ACC112 (cell line): Measurements from ENCODE around the gene PLXNA2.

Experiments
- H2AFZ ChIP-seq: fragments of 200-600 bp; sonication (generic); one replicate; pipeline ENCODE4 v1.6.0; 2017; ENCODE audit warnings: antibody characterized with exemption, low read length; ENCODE audit not compliant: unreplicated experiment
- H3K27ac ChIP-seq: fragments of 200-600 bp; sonication (generic); 2 replicates; pipeline ENCODE4 v1.5.1; 2014; ENCODE audit warnings: low read depth, mild to moderate bottlenecking, antibody characterized with exemption, low read length, moderate library complexity
- H3K27me3 ChIP-seq: fragments of 200-600 bp; sonication (generic); 2 replicates; pipeline ENCODE4 v1.6.1; 2014; ENCODE audit warnings: mild to moderate bottlenecking, antibody characterized with exemption, low read length, moderate library complexity, mixed read lengths; ENCODE audit not compliant: insufficient read depth
- H3K36me3 ChIP-seq: fragments of 200-600 bp; sonication (generic); 2 replicates; pipeline ENCODE4 v1.6.1; 2016; ENCODE audit warnings: mild to moderate bottlenecking, antibody characterized with exemption, low read length, moderate library complexity, mixed read lengths; ENCODE audit not compliant: insufficient read depth
- H3K4me1 ChIP-seq: fragments of 200-600 bp; sonication (generic); one replicate; pipeline ENCODE4 v1.6.1; 2016; ENCODE audit warnings: low read length, mixed read lengths; ENCODE audit not compliant: insufficient read depth, unreplicated experiment, control insufficient read depth
- H3K4me3 ChIP-seq: fragments of 200-600 bp; sonication (generic); 2 replicates; pipeline ENCODE4 v1.5.1; 2014; ENCODE audit warnings: mild to moderate bottlenecking, low read depth, low read length
- H3K79me2 ChIP-seq: fragments of 200-600 bp; sonication (generic); one replicate; pipeline ENCODE4 v1.6.0; 2016; ENCODE audit warnings: low read length; ENCODE audit not compliant: control insufficient read depth, unreplicated experiment, insufficient read depth

Gene PLXNA2

DNA sequence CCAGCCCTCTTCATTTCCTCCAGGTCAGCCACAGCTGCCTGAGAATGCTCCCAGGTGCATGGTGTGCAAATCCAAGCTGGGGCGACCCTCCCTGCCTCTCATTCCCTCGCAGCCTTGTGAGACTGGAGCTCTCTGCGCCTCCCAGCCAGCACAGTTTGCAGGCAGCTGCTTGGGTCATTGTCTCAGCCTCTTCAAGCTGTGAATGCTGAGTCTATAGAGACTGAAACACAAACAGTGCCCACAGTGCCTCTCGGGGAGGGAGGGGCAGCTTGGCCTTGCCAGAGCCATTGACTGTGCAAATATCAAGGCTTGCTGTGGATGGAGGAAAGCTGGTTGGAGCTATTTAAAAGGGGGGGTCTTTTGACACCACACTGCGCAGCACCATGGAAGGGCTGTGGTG lies 10.6 kb downstream of the PLXNA2 start:
- Histone ChIP-seq H3K4me1 (peaks cover 74% of the 10 kb centered on the region), H3K27ac (no peak overlapping the region), H3K27me3 (no peaks in the 10 kb centered on the region), H3K79me2 (peaks cover 100% of the 10 kb centered on the region), H2AFZ (no peak overlapping the region), H3K4me3 (no peak overlapping the region), H3K36me3 (peaks cover 5% of the 10 kb centered on the region; the same call in 1 of the 2 replicates)

- Histone ChIP-seq H3K4me1 (peaks cover 74% of the 10 kb centered on the region), H3K4me3 (no peak overlapping the region), H3K79me2 (peaks cover 100% of the 10 kb centered on the region), H3K36me3 (peaks cover 5% of the 10 kb centered on the region; the same call in 1 of the 2 replicates), H3K27ac (peak overlapping the region; percentile 2; the same call in 1 of the 2 replicates), H2AFZ (no peak overlapping the region), H3K27me3 (no peaks in the 10 kb centered on the region)
Observed at GRCh38 chr1:208232662-208233038, 11.5 kb downstream of the PLXNA2 start.

GRCh38 chr1:208231881-208232661 lies 12.1 kb downstream of the PLXNA2 start:
- Histone ChIP-seq H2AFZ (no peak overlapping the region), H3K36me3 (peaks cover 5% of the 10 kb centered on the region; the same call in 1 of the 2 replicates), H3K79me2 (peaks cover 100% of the 10 kb centered on the region), H3K27ac (peak overlapping the region; percentile 2; the same call in 1 of the 2 replicates), H3K27me3 (no peaks in the 10 kb centered on the region), H3K4me1 (peaks cover 74% of the 10 kb centered on the region), H3K4me3 (no peak overlapping the region)

- H3K79me2 ChIP-seq, result peaks cover 100% of the 10 kb centered on the region
- H3K36me3 ChIP-seq, result peaks cover 5% of the 10 kb centered on the region; the same call in 1 of the 2 replicates
- no peak overlapping the region for H2AFZ ChIP-seq
- H3K4me3 ChIP-seq, result no peak overlapping the region
- H3K27ac ChIP-seq, result no peak overlapping the region
- peaks cover 65% of the 10 kb centered on the region for H3K4me1 ChIP-seq
- no peaks in the 10 kb centered on the region for H3K27me3 ChIP-seq
Observed at GRCh38 chr1:208230668-208231529, 13.3 kb downstream of the PLXNA2 start.

- H3K4me1 ChIP-seq, result peaks cover 46% of the 10 kb centered on the region
- no peak overlapping the region for H3K4me3 ChIP-seq
- H3K79me2 ChIP-seq, result peaks cover 100% of the 10 kb centered on the region
- no peak overlapping the region for H2AFZ ChIP-seq
- H3K27ac ChIP-seq, result no peak overlapping the region
- no peaks in the 10 kb centered on the region for H3K27me3 ChIP-seq
- H3K36me3 ChIP-seq, result peaks cover 5% of the 10 kb centered on the region; the same call in 1 of the 2 replicates
Observed at GRCh38 chr1:208228550-208228949, 15.6 kb downstream of the PLXNA2 start.

DNA sequence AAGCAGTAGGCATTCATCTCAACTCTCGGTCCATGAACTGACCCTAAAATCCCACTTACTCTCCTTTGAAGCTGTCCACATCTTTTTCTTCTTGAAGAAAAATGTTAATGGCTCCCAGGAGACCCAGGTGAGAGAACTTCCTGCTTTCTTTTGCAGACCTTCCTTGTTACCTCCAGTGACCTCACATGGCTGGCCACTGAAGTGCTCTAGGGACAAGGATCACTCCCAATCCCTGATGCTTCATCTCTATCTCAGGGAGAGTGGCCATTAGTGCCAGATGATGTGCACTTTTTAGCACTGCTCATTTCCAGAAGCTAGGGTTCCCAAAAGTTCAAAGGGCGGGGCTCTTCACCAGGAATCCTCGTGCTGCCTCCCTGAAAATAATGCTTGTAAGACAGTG lies 16.2 kb downstream of the PLXNA2 start:
- H3K4me3 ChIP-seq, result no peak overlapping the region
- peaks cover 100% of the 10 kb centered on the region for H3K79me2 ChIP-seq
- no peak overlapping the region for H2AFZ ChIP-seq
- peaks cover 5% of the 10 kb centered on the region; the same call in 1 of the 2 replicates for H3K36me3 ChIP-seq
- H3K27me3 ChIP-seq, result no peaks in the 10 kb centered on the region
- peak overlapping the region; percentile 7; the same call in 1 of the 2 replicates for H3K27ac ChIP-seq
- peaks cover 46% of the 10 kb centered on the region for H3K4me1 ChIP-seq

DNA sequence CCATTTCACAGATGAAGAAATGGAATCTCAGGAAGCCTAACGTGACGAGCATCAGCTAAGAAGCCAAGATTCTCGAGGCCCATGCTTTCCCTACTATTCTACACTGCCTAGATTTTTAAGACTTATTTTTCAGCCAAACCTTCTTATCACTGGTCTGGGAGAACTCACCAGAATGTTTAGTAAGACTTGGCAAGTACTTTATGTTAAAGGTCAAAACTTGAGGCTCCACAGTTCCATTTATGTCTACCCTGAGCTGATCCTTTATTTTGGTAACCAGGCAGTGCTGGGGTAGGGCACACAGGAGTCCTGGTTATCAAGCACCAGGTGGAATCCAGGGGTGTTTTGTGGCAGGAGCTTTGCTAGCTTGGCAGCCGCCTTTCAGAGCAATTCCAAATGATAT lies 16.8 kb downstream of the PLXNA2 start:
- H3K79me2 ChIP-seq, result peaks cover 100% of the 10 kb centered on the region
- peaks cover 5% of the 10 kb centered on the region; the same call in 1 of the 2 replicates for H3K36me3 ChIP-seq
- peak overlapping the region; percentile 7; the same call in 1 of the 2 replicates for H3K27ac ChIP-seq
- no peak overlapping the region for H3K4me3 ChIP-seq
- H3K4me1 ChIP-seq, result peaks cover 46% of the 10 kb centered on the region
- H3K27me3 ChIP-seq, result no peaks in the 10 kb centered on the region
- no peak overlapping the region for H2AFZ ChIP-seq

- Histone ChIP-seq H3K4me3 (no peak overlapping the region), H3K27me3 (no peaks in the 10 kb centered on the region), H3K36me3 (peaks cover 5% of the 10 kb centered on the region; the same call in 1 of the 2 replicates), H2AFZ (no peak overlapping the region), H3K27ac (0 out of 2 replicates have a peak overlapping the region, but pooled peaks have one; percentile 3), H3K4me1 (peaks cover 47% of the 10 kb centered on the region), H3K79me2 (peaks cover 100% of the 10 kb centered on the region)
Observed at GRCh38 chr1:208225954-208226937, 17.9 kb downstream of the PLXNA2 start.

GRCh38 chr1:208224192-208224713 lies 19.9 kb downstream of the PLXNA2 start:
- Histone ChIP-seq H3K27ac (no peak overlapping the region), H3K27me3 (no peaks in the 10 kb centered on the region), H3K36me3 (no peaks in the 10 kb centered on the region; the same call in 1 of the 2 replicates), H3K4me3 (no peak overlapping the region), H3K79me2 (peaks cover 95% of the 10 kb centered on the region), H2AFZ (no peak overlapping the region), H3K4me1 (peaks cover 67% of the 10 kb centered on the region)
